ENCODE data around the gene CADPS2.

CADPS2 gene

DNA sequence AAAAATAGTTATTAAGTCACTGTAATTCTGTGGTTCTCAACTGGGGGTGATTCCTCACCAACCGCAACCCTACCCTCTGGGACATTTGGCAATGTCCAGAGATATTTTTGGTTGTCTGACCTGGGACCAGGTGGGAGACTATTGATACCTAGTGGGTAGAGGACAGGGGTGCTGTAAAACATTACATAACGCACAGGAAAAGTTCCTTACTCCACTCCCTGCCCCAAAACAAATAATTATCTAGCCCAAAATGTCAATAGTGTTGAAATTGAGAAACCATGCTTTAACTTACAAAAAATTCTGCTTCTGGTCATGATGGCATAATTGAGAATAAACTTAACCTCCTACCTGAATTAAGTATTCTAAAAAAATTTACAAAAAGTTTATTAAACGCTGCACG is 404.0 kb downstream of the CADPS2 start:
- no peaks in the 10 kb centered on the region for H3F3A ChIP-seq (ENCODE audit: insufficient read depth)
- no peak overlapping the region for H2AFZ ChIP-seq (ENCODE audit: low read depth, low read length, severe bottlenecking)
- no peaks in the 10 kb centered on the region for H3K27me3 ChIP-seq (ENCODE audit: low read length)
- H3K4me3 ChIP-seq (ENCODE audit: insufficient read depth, low read length, poor library complexity, severe bottlenecking) = no peak overlapping the region
- no peaks in the 10 kb centered on the region for H3K36me3 ChIP-seq (ENCODE audit: low read length)
- H3K9ac ChIP-seq (ENCODE audit: low read length) = no peak overlapping the region
- H4K20me1 ChIP-seq (ENCODE audit: low read depth, low read length) = no peaks in the 10 kb centered on the region
- H3K79me2 ChIP-seq (ENCODE audit: insufficient read depth, low read length) = no peaks in the 10 kb centered on the region
- no peak overlapping the region for H3K27ac ChIP-seq (ENCODE audit: low read depth, low read length)
- H3K9me3 ChIP-seq (ENCODE audit: insufficient read depth, low read length) = no peaks in the 10 kb centered on the region
- H3K9me2 ChIP-seq (replicated peaks; ENCODE audit: insufficient read depth, low read length) = no peaks in the 10 kb centered on the region
- TF ChIP-seq, protein P1, sequence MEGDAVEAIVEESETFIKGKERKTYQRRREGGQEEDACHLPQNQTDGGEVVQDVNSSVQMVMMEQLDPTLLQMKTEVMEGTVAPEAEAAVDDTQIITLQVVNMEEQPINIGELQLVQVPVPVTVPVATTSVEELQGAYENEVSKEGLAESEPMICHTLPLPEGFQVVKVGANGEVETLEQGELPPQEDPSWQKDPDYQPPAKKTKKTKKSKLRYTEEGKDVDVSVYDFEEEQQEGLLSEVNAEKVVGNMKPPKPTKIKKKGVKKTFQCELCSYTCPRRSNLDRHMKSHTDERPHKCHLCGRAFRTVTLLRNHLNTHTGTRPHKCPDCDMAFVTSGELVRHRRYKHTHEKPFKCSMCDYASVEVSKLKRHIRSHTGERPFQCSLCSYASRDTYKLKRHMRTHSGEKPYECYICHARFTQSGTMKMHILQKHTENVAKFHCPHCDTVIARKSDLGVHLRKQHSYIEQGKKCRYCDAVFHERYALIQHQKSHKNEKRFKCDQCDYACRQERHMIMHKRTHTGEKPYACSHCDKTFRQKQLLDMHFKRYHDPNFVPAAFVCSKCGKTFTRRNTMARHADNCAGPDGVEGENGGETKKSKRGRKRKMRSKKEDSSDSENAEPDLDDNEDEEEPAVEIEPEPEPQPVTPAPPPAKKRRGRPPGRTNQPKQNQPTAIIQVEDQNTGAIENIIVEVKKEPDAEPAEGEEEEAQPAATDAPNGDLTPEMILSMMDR (IDR thresholded peaks at IDR 0.05; ENCODE audit: insufficient read depth, low read length, poor library complexity, severe bottlenecking) = no peak
- TF ChIP-seq EZH2phosphoT487 (conservative IDR thresholded peaks at IDR 0.05; ENCODE audit: low read length) = no peak
- no peak overlapping the region for H3K4me2 ChIP-seq (ENCODE audit: low read depth, low read length, poor library complexity, severe bottlenecking)

DNA sequence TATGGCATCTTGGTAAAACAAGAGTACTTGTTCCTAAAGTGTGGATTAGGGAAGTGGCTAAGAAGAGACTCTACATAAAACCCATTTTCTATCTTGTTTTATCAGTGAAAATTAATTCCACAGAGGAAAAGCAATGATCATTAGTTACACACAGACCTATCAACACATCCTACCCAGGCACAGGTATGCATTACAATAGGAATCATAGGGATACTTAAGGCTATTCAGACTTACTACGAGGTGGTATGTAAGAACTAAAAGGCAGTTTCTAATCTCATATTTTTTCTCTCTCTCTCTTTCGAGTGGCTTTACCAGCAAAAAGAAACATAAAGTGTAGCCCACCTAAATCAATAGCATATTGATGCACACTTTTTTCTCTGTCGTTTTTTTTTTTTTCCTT is 415.4 kb downstream of the CADPS2 start:
- H3K4me2 ChIP-seq (ENCODE audit: low read depth, low read length, poor library complexity, severe bottlenecking) = no peak overlapping the region
- no peaks in the 10 kb centered on the region for H3K79me2 ChIP-seq (ENCODE audit: insufficient read depth, low read length)
- no peak overlapping the region for H2AFZ ChIP-seq (ENCODE audit: low read depth, low read length, severe bottlenecking)
- H3K36me3 ChIP-seq (ENCODE audit: low read length) = no peaks in the 10 kb centered on the region
- H3K9ac ChIP-seq (ENCODE audit: low read length) = no peak overlapping the region
- no peak overlapping the region for H3K27ac ChIP-seq (ENCODE audit: low read depth, low read length)
- no peak overlapping the region for H3K4me3 ChIP-seq (ENCODE audit: insufficient read depth, low read length, poor library complexity, severe bottlenecking)
- no peaks in the 10 kb centered on the region for H3K9me2 ChIP-seq (replicated peaks; ENCODE audit: insufficient read depth, low read length)
- TF ChIP-seq, protein P1 (IDR thresholded peaks at IDR 0.05; ENCODE audit: insufficient read depth, low read length, poor library complexity, severe bottlenecking) = no peak
- TF ChIP-seq EZH2phosphoT487 (conservative IDR thresholded peaks at IDR 0.05; ENCODE audit: low read length) = no peak
- no peaks in the 10 kb centered on the region for H3F3A ChIP-seq (ENCODE audit: insufficient read depth)
- H3K27me3 ChIP-seq (ENCODE audit: low read length) = no peaks in the 10 kb centered on the region
- no peaks in the 10 kb centered on the region for H4K20me1 ChIP-seq (ENCODE audit: low read depth, low read length)
- H3K9me3 ChIP-seq (ENCODE audit: insufficient read depth, low read length) = no peaks in the 10 kb centered on the region

DNA sequence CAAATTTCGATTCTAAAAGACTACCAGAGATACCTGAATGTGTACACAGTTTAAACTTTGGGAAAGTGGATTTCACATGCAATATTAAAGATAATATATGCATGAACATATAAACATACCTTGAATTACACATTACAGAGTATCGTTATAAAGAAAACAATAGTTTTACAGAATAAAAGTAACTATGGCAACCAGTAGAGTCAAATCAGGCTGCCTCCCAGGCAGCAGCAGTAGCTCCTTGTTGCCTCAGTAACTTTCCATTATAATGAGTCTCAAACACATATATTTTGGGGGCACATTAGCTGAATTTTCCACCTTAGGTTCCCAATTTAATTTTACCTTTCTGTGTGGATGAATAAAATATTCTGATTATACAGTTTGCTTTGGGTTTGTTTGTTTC is 417.3 kb downstream of the CADPS2 start:
- H3K9me3 ChIP-seq (ENCODE audit: insufficient read depth, low read length) = no peaks in the 10 kb centered on the region
- no peak overlapping the region for H3K4me3 ChIP-seq (ENCODE audit: insufficient read depth, low read length, poor library complexity, severe bottlenecking)
- H3K9me2 ChIP-seq (replicated peaks; ENCODE audit: insufficient read depth, low read length) = no peaks in the 10 kb centered on the region
- H2AFZ ChIP-seq (ENCODE audit: low read depth, low read length, severe bottlenecking) = no peak overlapping the region
- TF ChIP-seq EZH2phosphoT487 (conservative IDR thresholded peaks at IDR 0.05; ENCODE audit: low read length) = no peak
- no peaks in the 10 kb centered on the region for H3K36me3 ChIP-seq (ENCODE audit: low read length)
- H3K27ac ChIP-seq (ENCODE audit: low read depth, low read length) = no peak overlapping the region
- no peaks in the 10 kb centered on the region for H3F3A ChIP-seq (ENCODE audit: insufficient read depth)
- no peak overlapping the region for H3K9ac ChIP-seq (ENCODE audit: low read length)
- no peak overlapping the region for H3K4me2 ChIP-seq (ENCODE audit: low read depth, low read length, poor library complexity, severe bottlenecking)
- no peaks in the 10 kb centered on the region for H3K79me2 ChIP-seq (ENCODE audit: insufficient read depth, low read length)
- H3K27me3 ChIP-seq (ENCODE audit: low read length) = no peaks in the 10 kb centered on the region
- no peaks in the 10 kb centered on the region for H4K20me1 ChIP-seq (ENCODE audit: low read depth, low read length)

DNA sequence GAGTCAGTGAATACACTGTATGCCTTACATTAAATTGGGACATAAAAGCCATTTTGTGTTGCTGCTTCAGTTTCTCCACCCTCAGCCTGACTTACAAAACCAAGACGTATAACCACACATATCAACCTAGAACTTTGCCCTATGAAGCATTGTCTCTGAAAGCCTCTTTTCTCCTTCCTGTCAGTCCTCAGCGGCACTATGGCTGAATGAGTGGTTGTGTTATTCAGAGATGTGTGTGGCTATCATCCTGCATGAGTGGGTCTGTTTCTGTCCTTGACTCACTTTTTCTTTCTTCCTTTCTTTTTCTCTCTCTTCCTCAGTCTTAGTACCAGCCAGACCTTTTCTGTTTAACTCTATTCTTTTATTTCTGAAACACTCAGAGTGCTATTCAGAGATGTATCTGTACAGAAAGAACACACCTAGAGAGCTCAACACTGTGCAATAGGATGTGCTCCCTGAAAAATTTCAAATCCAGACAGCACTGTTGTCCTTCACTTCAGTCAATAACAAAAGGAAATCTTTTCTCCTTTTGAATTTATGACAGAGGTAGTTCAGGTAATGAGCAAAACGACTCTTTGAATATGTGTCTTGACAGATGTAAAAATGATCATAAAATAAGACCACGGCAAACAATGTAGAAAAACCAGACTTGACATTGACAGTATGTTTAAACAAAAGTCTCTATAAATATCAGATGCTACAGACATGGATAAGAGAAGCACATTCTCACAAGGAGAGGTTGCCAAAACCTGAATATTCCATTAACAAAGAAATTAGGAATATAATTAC is 418.4 kb downstream of the CADPS2 start:
- Histone ChIP-seq H3K79me2 (ENCODE audit: insufficient read depth, low read length) (no peaks in the 10 kb centered on the region), H4K20me1 (ENCODE audit: low read depth, low read length) (no peaks in the 10 kb centered on the region), H3F3A (ENCODE audit: insufficient read depth) (no peaks in the 10 kb centered on the region), H3K36me3 (ENCODE audit: low read length) (no peaks in the 10 kb centered on the region), H3K9ac (ENCODE audit: low read length) (no peak overlapping the region), H3K4me3 (ENCODE audit: insufficient read depth, low read length, poor library complexity, severe bottlenecking) (no peak overlapping the region), H3K27me3 (ENCODE audit: low read length) (no peaks in the 10 kb centered on the region), H3K4me2 (ENCODE audit: low read depth, low read length, poor library complexity, severe bottlenecking) (no peak overlapping the region), H2AFZ (ENCODE audit: low read depth, low read length, severe bottlenecking) (no peak overlapping the region), H3K27ac (ENCODE audit: low read depth, low read length) (no peak overlapping the region), H3K9me2 (replicated peaks; ENCODE audit: insufficient read depth, low read length) (no peaks in the 10 kb centered on the region), H3K9me3 (ENCODE audit: insufficient read depth, low read length) (no peaks in the 10 kb centered on the region)
- TF ChIP-seq EZH2phosphoT487 (conservative IDR thresholded peaks at IDR 0.05; ENCODE audit: low read length) = no peak
- TF ChIP-seq, protein P1 (IDR thresholded peaks at IDR 0.05; ENCODE audit: insufficient read depth, low read length, poor library complexity, severe bottlenecking) = no peak
